GM04504 (cell line): ENCODE data around the gene ZNF785.
A peak's percentile ranks its signal among the peaks of the same experiment; 100 is the strongest.
"Not testable (repeated sequence)": the region's sequence is repeated elsewhere in the genome, so short reads cannot be mapped to it uniquely, and the experiment has no call there.

Experiments
- DNase-seq: peaks from one replicate; pipeline ENCODE4 v3.0.0-alpha.2; 2012; ENCODE audit warnings: low read depth

The ZNF785 gene

DNA sequence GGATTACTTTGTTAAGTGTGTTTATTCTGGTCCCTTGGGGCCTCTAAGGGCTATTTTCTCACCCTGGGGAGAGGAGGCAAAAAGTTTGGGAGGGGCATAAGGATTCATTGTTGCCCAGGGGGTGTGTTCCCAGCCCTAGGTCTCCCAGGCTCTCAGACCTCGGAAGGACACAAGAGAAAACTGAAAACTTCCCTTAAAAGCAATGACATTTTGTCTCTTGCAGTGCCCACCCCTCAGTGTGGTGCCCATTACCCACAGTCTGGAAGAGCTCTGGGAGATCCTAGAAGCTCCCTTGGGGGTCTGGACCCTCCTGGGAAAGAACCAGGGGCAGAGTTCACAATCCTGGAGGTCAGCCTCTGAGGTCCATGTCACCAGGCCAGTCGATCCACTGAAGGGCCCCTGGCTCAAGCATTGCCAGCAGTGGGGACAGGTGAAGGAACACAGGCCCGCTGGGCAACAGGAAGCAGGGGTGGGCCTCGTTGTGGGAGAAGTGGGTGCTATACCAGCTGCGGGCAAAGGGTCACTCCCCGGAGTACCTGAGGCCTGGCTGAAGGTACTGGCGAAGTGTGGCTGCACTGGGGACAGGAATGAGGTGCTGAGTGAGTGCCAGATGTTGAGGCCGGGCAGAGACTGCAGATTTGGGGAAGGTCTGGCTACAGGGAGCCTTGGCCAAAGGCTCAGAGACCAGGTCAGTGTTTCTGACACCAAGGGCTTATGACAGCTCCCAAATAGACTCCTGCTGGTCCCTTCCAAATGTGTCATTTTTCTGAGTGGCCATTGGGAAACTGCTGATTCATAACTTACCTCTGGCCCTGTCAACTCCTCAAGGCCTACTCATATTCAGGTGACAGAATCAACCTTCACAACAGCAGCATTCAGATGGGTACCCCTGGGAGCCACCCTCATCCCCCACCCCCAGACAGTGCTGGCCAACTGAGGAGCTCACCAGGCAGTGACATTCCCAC, 46.2 kb downstream of the ZNF785 start:
- DNase-seq, result no peak

DNA sequence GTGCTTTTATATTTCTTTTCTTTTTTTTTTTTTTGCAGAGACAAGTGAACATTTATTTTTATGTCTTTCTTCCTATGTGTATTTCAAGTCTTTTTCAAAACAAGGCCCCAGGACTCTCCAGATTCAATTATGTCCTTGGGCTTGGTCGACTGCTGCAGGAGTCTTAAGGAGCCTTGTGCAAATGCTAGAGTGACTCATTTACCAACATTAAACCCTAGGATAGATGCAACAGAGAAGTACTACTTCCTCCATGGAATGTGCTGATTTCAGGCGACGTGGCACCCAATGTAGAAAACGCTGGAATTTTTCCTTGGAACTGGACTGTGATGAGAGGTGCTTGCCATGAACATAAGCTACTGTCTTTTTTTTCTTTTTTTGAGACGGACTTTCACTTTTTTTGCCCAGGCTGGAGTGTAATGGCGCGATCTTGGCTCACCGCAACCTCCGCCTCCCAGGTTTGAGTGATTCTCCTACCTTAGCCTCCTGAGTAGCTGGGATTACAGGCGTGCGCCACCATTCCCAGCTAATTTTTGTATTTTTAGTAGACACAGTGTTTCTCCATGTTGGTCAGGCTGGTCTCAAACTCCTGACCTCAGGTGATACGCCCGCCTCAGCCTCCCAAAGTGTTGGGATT, 49.0 kb downstream of the ZNF785 start:
- not testable (repeated sequence) for DNase-seq

DNA sequence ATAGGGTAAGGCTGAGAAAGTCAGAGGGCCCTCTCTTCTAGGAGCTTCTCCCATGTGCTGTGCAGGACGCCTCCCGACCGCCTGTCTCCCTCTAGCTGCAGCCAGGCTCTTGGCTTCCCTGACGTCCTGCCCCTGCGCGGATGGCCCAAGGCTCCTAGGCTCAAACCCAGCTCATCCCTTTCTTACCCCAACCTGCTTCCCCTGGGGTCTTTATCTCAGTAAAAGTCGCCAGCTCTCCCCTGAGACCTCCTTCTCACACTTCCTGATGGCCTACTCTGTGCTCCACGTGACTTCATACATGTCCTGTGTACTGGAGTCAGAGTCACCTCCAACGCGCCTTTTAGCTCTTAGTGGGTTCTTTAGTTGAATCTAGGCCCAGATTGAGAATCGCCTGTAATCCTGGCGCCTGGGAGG, 49.7 kb downstream of the ZNF785 start:
- peak; percentile 39 for DNase-seq

- DNase-seq, result no peak
Measured at GRCh38 chr16:30535106-30535776, 50.3 kb downstream of the ZNF785 start.

- DNase-seq, result peak; percentile 58
Measured at GRCh38 chr16:30534368-30535105, 51.0 kb downstream of the ZNF785 start, which contains the start of gene ZNF747. TSS of gene ZNF747 (minus strand) at chr16:30534858. CDS start at chr16:30534679, 179 bp downstream.

GRCh38 chr16:30533748-30534367, 51.6 kb downstream of the ZNF785 start:
- DNase-seq, result no peak

DNA sequence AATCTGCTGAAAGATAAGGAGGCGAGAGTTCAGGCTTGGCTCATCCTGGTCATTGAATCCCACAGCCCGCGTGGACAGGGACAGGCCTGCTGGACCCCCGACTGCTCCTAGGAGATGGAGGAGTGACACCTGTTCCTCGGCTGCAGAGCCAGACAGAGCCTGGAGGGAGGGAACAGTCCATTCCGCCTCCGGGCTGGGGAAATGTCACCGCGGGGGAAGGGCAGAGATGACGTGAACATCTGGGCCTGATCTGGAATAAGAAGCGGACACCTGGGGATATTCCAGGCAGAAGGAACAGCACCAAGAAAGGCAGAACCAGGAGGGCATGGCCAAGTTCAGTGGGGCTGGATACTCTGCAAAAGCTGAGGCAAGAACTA, 52.4 kb downstream of the ZNF785 start:
- DNase-seq, result no peak

DNA sequence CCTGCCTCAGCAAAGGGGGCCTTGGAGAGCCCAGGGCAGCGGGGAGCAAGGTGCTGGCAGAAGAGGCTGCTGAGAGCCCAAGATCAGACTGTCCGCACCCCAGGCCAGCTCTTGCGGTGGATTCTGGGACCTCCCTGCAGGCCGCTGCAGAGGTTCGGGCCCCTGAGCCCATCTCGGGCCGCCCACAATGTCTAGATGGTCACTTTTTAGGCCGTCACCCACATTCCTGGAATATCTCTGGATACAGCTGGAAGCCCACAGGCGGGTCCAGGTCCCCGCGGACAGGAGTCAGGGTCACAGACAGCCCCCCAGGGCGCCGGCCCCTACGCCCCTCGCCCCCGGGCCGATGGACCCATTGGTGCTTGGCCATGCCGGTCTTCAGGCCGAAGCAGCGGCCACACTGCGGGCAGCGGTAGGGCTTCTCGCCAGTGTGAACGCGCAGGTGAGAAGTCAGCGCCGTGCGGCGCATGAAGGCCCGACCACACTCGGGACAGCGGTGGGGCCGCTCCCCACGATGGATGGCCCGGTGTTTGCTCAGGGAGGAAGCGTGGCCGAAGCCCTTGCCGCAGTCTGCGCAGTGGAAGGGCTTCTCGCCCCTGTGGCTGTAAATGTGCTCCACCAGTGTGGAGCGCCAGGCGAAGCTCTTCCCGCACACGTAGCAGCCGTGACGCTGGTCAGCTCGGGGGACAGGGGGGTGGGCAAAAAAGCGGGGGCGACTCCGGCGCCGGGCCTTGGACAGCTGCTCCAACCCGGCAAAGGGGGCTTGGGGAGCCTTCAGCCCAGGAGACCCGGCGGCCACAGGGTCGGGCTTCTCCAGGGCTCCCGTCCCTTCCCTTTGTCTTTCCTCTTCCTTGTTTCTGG, 53.0 kb downstream of the ZNF785 start:
- DNase-seq, result no peak
